Activated CD8-positive, alpha-beta T cell treated with anti-CD3 and anti-CD28 coated beads, Interleukin-2, amount 10 ng/mL, durations not matched to agents 7 days and 5 days (primary cell): ENCODE measurements around the gene ACADS. TPM values are rescaled to one million over a fixed set of nuclear protein-coding genes. Genes with fewer than 3 reads are reported as not detected.
"Not testable (repeated sequence)": the region's sequence is repeated elsewhere in the genome, so short reads cannot be mapped to it uniquely, and the experiment has no call there.

ENCODE experiments used
- ATAC-seq: fragments of 150-1000 bp; cut with Tn5 transposase; one replicate; pipeline ENCODE4 v1.10.0; 2021; ENCODE audit warnings: moderate library complexity
- CTCF ChIA-PET: fragments of 350-600 bp; sonication (Branson Sonifier 250); formaldehyde crosslinking; loops from one replicate; lab custom pipeline; 2021; ENCODE audit warnings: antibody characterized with exemption; lab: Charles Lee
- POLR2A ChIA-PET: fragments of 350-600 bp; sonication (Branson Sonifier 250); formaldehyde crosslinking; loops from one replicate; lab custom pipeline; 2021; ENCODE audit warnings: antibody characterized with exemption; lab: Charles Lee
- DNase-seq: peaks from one replicate; pipeline ENCODE4 v3.0.0-alpha.2; 2020
- H3K27ac Mint-ChIP-seq: one replicate; pipeline ENCODE4 v1.8.0; 2021; ENCODE audit warnings: mild to moderate bottlenecking, mixed read lengths
- H3K27me3 Mint-ChIP-seq: one replicate; pipeline ENCODE4 v1.8.0; 2021; ENCODE audit warnings: low read depth, mixed read lengths
- H3K36me3 Mint-ChIP-seq: one replicate; pipeline ENCODE4 v1.8.0; 2021; ENCODE audit warnings: low read depth, mixed read lengths
- H3K4me1 Mint-ChIP-seq: one replicate; pipeline ENCODE4 v1.8.0; 2021; ENCODE audit warnings: low read depth, mixed read lengths
- H3K4me3 Mint-ChIP-seq: one replicate; pipeline ENCODE4 v1.8.0; 2021; ENCODE audit warnings: mild to moderate bottlenecking, mixed read lengths
- H3K9me3 Mint-ChIP-seq: one replicate; pipeline ENCODE4 v1.8.0; 2022; ENCODE audit warnings: mixed read lengths; ENCODE audit not compliant: insufficient read depth
- total RNA-seq, 2 experiments: library from RNA; stranded (reverse); gene quantifications; one replicate each; pipeline ENCODE4 v1.2.3, GENCODE V29; 2021

The ACADS gene
- total RNA-seq, 2 experiments from 2014 or later, result 18.6 to 19.1 TPM

GRCh38 chr12:120732198-120732597 lies 6.6 kb downstream of the ACADS start:
- peaks cover 20% of the 10 kb centered on the region for H3K36me3 Mint-ChIP-seq
- CTCF ChIA-PET, DNase-seq, H3K4me1 Mint-ChIP-seq, H3K27me3 Mint-ChIP-seq, ATAC-seq, H3K9me3 Mint-ChIP-seq, POLR2A ChIA-PET, H3K4me3 Mint-ChIP-seq, H3K27ac Mint-ChIP-seq: not testable (repeated sequence)

- Mint-ChIP-seq H3K27me3 (no peaks in the 10 kb centered on the region), H3K36me3 (peaks cover 17% of the 10 kb centered on the region), H3K4me1 (no peaks in the 10 kb centered on the region), H3K27ac (no peak overlapping the region), H3K4me3 (no peak overlapping the region), H3K9me3 (no peaks in the 10 kb centered on the region)
- ATAC-seq, result no peak
- ChIA-PET CTCF (no interaction called here), POLR2A (no interaction called here)
- no peak for DNase-seq
Observed at GRCh38 chr12:120733574-120733973, 7.9 kb downstream of the ACADS start.

- no peak overlapping the region for H3K27ac Mint-ChIP-seq
- CTCF ChIA-PET, result no interaction called here
- ATAC-seq, result no peak
Observed at GRCh38 chr12:120734210-120734609, 8.6 kb downstream of the ACADS start.

GRCh38 chr12:120735181-120735580 lies 9.6 kb downstream of the ACADS start:
- no peak for DNase-seq
- POLR2A ChIA-PET, result no interaction called here
- no peaks in the 10 kb centered on the region for H3K9me3 Mint-ChIP-seq
- no peaks in the 10 kb centered on the region for H3K4me1 Mint-ChIP-seq
- H3K27ac Mint-ChIP-seq, result no peak overlapping the region
- H3K36me3 Mint-ChIP-seq, result peaks cover 8% of the 10 kb centered on the region
- no peak for ATAC-seq
- CTCF ChIA-PET, result no interaction called here
- no peak overlapping the region for H3K4me3 Mint-ChIP-seq
- H3K27me3 Mint-ChIP-seq, result no peaks in the 10 kb centered on the region

More at GRCh38 chr12:120734210-120734609, 8.6 kb downstream of the ACADS start:
- H3K36me3 Mint-ChIP-seq, result peaks cover 15% of the 10 kb centered on the region
- no peaks in the 10 kb centered on the region for H3K9me3 Mint-ChIP-seq
- no peak for DNase-seq
- no peak overlapping the region for H3K4me3 Mint-ChIP-seq
- no peaks in the 10 kb centered on the region for H3K4me1 Mint-ChIP-seq
- H3K27me3 Mint-ChIP-seq, result no peaks in the 10 kb centered on the region
- POLR2A ChIA-PET, result no interaction called here

- ATAC-seq (no peak), DNase-seq (no peak)
- H3K4me3 Mint-ChIP-seq, result no peak overlapping the region
- CTCF ChIA-PET, result no interaction called here
- H3K36me3 Mint-ChIP-seq, result peaks cover 2% of the 10 kb centered on the region
- no peak overlapping the region for H3K27ac Mint-ChIP-seq
- H3K9me3 Mint-ChIP-seq, result no peaks in the 10 kb centered on the region
- no peaks in the 10 kb centered on the region for H3K4me1 Mint-ChIP-seq
- POLR2A ChIA-PET, result no interaction called here
- H3K27me3 Mint-ChIP-seq, result no peaks in the 10 kb centered on the region
Observed at GRCh38 chr12:120736404-120737331, 11.0 kb downstream of the ACADS start.

GRCh38 chr12:120737557-120738251 lies 12.1 kb downstream of the ACADS start:
- Mint-ChIP-seq H3K36me3 (no peaks in the 10 kb centered on the region), H3K27me3 (no peaks in the 10 kb centered on the region), H3K4me1 (no peaks in the 10 kb centered on the region), H3K27ac (no peak overlapping the region), H3K9me3 (no peaks in the 10 kb centered on the region), H3K4me3 (no peak overlapping the region)
- ATAC-seq (no peak), DNase-seq (no peak)
- CTCF ChIA-PET, result no interaction called here
- POLR2A ChIA-PET, result no interaction called here

- no peak overlapping the region for H3K4me3 Mint-ChIP-seq
- POLR2A ChIA-PET, result no interaction called here
- ATAC-seq (no peak), DNase-seq (no peak)
- H3K27me3 Mint-ChIP-seq, result no peaks in the 10 kb centered on the region
- CTCF ChIA-PET, result no interaction called here
- no peaks in the 10 kb centered on the region for H3K9me3 Mint-ChIP-seq
- H3K36me3 Mint-ChIP-seq, result no peaks in the 10 kb centered on the region
- no peak overlapping the region for H3K27ac Mint-ChIP-seq
- H3K4me1 Mint-ChIP-seq, result no peaks in the 10 kb centered on the region
Observed at GRCh38 chr12:120738252-120739030, 12.8 kb downstream of the ACADS start.

GRCh38 chr12:120739031-120739762 lies 13.6 kb downstream of the ACADS start:
- no peak for DNase-seq
- Mint-ChIP-seq H3K36me3 (no peaks in the 10 kb centered on the region), H3K9me3 (no peaks in the 10 kb centered on the region), H3K27ac (no peak overlapping the region), H3K4me3 (no peak overlapping the region), H3K27me3 (no peaks in the 10 kb centered on the region), H3K4me1 (no peaks in the 10 kb centered on the region)
- ATAC-seq, result no peak
- POLR2A ChIA-PET, result interaction anchor here (0.6 kb wide), 1 partner anchor 1955 kb away, joined by 3 read pairs; no protein-coding TSS in a partner anchor
- CTCF ChIA-PET, result no interaction called here

GRCh38 chr12:120739821-120740613 lies 14.4 kb downstream of the ACADS start:
- no peaks in the 10 kb centered on the region for H3K9me3 Mint-ChIP-seq
- CTCF ChIA-PET, result interaction anchor here (1.1 kb wide), 1 partner anchor 17 kb away, joined by 3 read pairs; no protein-coding TSS in a partner anchor
- DNase-seq (no peak), ATAC-seq (no peak)
- no peaks in the 10 kb centered on the region for H3K4me1 Mint-ChIP-seq
- no peaks in the 10 kb centered on the region for H3K27me3 Mint-ChIP-seq
- POLR2A ChIA-PET, result interaction anchor here (0.6 kb wide), 1 partner anchor 68 kb away, joined by 3 read pairs; no protein-coding TSS in a partner anchor
- no peaks in the 10 kb centered on the region for H3K36me3 Mint-ChIP-seq
- no peak overlapping the region for H3K4me3 Mint-ChIP-seq
- H3K27ac Mint-ChIP-seq, result no peak overlapping the region

- POLR2A ChIA-PET, result interaction anchor here (0.6 kb wide), 1 partner anchor 69 kb away, joined by 3 read pairs; no protein-coding TSS in a partner anchor
- no peaks in the 10 kb centered on the region for H3K9me3 Mint-ChIP-seq
- no peak for DNase-seq
- H3K4me3 Mint-ChIP-seq, result no peak overlapping the region
- no peaks in the 10 kb centered on the region for H3K36me3 Mint-ChIP-seq
- no peak overlapping the region for H3K27ac Mint-ChIP-seq
- CTCF ChIA-PET, result interaction anchor here (1.1 kb wide), 1 partner anchor 16 kb away, joined by 3 read pairs; no protein-coding TSS in a partner anchor
- H3K4me1 Mint-ChIP-seq, result no peaks in the 10 kb centered on the region
- H3K27me3 Mint-ChIP-seq, result no peaks in the 10 kb centered on the region
- ATAC-seq, result no peak
Observed at GRCh38 chr12:120740871-120741270, 15.2 kb downstream of the ACADS start.
